ENCODE measurements around the gene HEY2.
"Not testable (repeated sequence)": the region's sequence is repeated elsewhere in the genome, so short reads cannot be mapped to it uniquely, and the experiment has no call there.

Gene HEY2

DNA sequence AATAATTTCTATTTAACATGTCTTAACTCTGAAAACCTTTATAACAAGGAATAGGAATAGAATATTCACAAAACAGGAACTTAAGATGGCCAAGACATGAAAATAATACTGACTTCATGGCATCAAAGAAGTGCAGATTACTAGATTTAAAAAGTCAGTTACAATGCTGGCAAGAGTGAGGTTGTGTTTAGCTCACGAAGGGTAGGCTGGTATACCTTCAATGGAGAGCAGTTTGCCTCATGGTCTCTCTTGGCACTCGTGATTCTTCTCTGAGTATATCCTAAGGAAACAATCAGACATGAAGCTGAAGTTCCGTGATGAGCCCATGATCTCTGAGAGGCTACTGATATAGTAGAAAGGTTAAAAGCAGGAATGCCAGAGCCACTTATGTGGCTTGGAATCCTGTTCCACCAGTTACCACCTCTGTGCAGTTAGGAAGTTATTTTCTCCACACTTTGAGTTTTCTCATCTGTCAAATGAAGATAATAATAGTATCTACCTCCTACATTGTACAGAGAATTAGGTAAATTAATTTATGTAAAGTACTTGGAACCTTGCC lies 48.5 kb downstream of the HEY2 start:
- no peak for DNase-seq

DNA sequence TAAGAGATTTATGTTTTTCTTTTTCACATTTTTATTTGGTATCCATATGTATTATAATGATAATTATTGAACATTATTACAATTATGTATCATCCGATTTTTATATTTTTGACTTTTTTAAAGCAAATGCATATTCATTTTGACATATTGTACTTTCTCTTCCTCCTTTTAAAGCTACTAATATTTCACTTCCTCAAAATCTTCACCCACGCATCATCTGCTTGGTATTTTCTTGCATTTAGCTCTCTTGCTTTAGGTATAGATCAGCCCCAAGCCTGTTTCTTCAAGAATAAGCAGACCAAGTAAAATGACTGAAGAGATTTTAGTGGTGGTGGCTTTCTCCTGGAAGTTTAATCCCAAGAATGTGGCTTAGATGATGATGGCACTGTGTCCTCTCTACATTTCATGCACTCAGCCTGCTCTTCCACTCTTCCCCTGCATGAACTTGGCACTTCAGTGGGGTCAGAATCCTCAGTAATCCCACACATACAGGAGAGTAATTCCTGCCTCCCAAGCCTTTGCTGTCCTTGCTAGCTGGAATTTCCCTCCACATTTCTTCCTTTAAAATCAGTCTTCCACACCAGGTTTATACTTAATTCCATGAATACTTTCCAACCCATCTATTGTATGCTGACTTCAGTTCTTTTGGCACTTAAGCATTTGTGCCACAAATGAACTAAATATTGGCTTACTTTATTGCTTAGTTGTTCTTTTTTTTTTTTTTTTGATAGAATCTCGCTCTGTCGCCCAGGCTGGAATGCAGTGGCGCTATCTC lies 49.5 kb downstream of the HEY2 start:
- no peak for DNase-seq

DNA sequence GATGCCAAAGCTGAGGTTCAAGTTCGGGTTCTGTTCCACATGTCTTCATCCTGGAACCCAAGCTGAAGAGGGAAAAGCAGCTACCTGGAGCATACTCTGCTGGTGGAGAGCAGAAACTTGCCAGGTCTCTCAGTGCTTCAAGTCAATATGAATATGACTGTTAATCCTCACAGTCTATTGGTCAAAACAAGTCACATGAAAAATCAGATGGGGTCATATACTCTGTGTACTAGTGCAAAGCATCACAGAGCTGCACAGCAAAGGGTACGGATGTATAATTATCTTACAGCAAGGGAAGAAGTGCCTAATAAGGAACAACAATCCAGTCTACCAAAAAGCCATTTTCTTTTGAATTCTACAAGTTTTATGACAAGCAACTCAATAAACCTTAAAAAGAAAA lies 53.0 kb downstream of the HEY2 start:
- DNase-seq, result no peak

DNA sequence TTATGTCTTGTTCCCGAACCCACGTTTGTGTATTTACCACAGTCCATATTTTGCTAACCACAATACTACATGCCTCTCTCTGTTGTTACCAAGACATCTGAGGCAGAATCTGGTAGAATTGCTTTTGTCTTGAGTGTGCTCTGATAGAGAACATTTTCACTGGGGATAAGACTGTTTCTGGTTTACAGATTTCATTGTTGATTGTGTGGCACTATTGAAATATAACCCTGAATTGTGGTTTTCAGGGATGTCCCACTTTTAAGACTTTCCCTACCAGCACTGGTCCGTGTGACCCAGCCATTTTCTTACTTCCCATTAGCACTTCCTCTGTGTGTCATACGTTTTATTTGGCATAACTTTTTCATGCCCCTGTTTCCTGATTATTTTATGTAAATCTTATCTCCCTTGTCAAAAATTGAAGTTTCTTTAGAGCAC lies 53.5 kb downstream of the HEY2 start:
- no peak for DNase-seq

DNA sequence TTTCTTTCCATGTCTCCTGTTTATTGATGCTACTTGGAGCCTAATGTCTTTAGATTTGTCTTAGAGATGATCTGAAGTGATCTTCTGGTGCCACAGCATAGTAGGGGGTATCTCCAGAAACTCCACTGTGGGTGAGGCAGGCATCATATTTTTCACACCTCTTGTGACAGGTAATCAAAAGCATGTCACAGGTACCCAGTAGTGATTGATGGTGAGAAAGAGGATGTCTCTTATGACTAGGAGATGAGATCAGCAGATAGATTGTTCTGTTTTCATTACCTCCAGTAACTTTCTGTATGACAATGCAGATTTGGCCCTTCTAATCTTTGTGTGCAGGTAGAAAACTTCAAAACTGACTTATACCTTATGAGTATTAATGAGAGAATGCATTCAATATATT lies 54.8 kb downstream of the HEY2 start:
- DNase-seq, result no peak

DNA sequence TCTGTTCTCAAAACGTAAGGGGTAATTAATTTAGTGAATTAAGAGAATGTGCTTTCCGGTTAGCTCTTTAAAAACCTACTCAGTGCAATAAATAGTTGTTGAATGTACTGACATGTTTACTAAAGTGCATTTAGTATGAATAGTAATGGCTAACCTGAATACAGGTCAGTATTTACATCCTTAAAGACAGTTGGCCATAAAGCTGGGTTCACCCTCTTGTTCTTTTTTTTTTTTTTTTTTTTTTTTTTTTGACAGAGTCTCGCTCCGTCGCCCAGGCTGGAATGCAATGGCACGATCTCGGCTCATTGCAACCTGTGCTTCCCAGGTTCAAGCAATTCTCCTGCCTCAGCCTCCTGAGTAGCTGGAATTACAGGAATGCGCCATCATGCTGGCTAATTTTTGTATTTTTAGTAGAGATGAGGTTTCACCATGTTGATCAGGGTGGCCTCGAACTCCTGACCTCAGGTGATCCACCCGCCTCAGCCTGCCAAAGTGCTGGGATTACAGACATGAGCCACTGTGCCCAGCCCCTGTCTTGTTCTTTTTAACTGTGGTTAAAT lies 55.5 kb downstream of the HEY2 start:
- not testable (repeated sequence) for DNase-seq

DNA sequence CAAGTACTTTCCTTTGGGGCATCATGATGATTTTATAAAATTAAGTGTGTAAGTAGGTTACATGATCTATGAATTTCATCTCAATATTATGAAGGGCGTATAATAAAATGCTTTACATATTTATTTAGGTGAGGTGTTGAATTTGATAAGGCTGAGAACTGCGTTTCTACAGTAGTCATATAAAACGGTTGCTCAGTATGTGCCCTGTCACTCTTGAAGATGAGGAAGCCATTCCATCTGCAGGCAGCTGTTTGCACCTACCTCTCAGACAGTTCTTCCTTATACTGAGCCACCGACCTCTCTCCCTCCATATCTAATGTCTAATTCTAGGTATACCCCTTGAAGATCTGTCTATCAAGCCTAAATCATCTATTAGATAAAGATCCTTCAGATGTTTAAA lies 57.4 kb downstream of the HEY2 start:
- DNase-seq, result no peak

DNA sequence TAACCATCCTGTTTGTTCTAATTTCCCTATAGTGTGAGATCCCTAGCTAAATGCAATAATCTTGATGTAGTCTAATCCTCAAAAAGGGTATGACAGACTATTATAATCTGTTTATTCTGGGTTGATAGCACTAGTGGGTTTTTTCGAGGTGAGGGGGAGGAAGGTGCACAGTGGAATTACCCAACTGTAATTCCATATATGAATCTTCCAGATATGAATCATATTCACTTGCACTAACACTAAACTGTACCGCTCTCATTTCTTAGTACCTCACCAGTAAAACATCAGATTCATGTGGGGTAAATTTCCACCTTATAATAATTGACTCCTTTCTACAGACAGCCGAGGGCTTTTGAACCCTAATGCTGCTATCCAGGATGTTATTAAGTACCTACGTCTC lies 57.9 kb downstream of the HEY2 start:
- DNase-seq, result no peak

DNA sequence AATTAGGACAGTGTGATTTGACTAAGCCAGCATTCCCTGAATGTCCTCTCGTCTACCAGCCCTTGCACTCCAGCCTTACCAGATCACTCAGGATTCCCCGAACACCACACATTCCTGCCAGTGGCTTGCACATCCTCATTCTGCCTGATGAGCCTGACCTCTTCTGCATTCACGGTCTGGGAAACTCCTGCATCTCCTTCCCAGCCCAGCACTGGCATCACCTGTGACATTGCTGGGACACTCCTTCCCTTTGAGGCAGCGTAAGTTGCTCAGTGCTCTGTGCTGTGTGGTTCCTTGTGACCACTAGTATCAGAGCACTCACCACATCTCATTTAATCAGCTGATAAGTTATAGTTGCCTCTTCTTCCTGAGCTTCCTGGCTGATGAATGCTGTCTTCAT lies 58.6 kb downstream of the HEY2 start:
- no peak for DNase-seq

DNA sequence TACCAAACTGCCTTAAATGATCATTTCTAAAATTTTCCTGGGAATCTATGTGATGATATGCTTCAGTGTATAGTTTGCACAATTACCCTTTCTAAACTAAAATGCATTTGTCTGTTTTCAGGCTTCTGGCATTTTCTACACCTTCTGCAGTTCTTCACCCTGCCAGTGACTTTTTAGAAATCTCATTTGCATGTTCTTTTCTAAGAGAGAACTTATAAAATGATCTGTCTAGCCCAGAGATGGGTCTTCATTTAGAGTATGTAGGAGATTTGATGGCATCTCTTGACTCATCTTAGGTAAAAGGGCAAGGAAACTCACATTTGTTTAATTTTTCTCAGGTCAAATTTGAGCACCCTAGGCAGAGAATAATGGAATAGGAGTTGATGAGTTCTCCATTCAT lies 59.2 kb downstream of the HEY2 start:
- no peak for DNase-seq

DNA sequence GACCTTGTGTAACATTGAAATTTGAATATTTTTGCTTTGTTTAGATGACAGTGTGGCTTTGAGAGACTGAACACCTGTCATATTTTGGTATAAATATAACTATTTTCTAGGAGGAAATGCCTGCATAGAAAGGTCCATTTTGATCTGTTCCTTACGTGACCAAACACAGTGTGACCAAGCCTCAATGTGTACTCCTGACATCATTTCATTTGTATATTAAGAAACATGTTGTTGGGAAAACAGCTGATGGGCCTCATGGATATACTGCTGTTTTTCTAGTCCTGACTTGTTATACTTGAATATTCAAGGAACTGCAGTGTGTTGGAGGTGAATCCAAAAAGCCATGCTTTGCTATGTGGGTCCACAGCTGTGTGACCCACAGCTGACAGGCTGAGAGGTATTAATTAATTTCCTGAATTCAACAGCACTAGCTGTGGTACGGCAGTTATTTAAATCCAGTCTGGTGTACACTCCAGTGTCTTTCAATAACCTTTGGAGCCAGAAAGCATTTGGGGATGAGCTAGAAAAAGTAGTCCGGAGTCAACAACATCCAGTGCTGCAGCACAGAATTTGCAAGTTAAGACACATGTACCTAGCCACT lies 60.2 kb downstream of the HEY2 start:
- no peak for DNase-seq

DNA sequence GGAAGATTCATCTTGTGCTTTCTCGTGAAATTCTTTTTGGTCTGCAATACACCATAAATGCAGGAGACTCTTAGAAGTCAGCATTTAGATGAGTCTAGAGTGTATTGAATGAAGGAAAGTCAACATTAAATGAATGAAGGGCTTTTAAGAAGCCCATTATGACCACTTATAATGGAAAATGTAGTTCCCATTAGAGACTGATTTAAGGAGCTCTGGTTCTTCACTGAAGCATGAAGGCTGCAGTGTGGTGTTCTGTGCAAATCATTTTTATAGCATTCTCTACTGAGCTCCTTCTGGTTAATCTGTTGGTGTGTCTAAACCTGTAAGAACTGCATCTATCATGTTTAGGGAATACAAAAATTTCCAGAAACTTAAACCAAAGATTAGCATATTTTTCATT lies 61.0 kb downstream of the HEY2 start:
- DNase-seq, result no peak

Data from SHP77 treated with DMSO at 0.1 percent for 48 hours (cell line).